Nephron (organoid): ENCODE results near the gene ACOXL.

Experiments used
- H3K27ac Mint-ChIP-seq, 3 experiments: 2 replicates each; pipeline ENCODE4 v1.8.0; 2020; ENCODE audit warnings: mixed read lengths in 3 of 3, mild to moderate bottlenecking in 2 of 3, moderate library complexity in 1 of 3
- H3K27me3 Mint-ChIP-seq: 2 replicates; pipeline ENCODE4 v1.8.0; 2021; ENCODE audit warnings: low read depth, mild to moderate bottlenecking, moderate library complexity, mixed read lengths
- H3K36me3 Mint-ChIP-seq: 2 replicates; pipeline ENCODE4 v1.8.0; 2020; ENCODE audit warnings: low read depth, mixed read lengths
- H3K4me1 Mint-ChIP-seq: 2 replicates; pipeline ENCODE4 v1.8.0; 2020; ENCODE audit warnings: mixed read lengths
- H3K4me3 Mint-ChIP-seq, 3 experiments: 2 replicates each; pipeline ENCODE4 v1.8.0; 2020; ENCODE audit warnings: mild to moderate bottlenecking in 3 of 3, mixed read lengths in 3 of 3, moderate library complexity in 2 of 3
- H3K9me3 Mint-ChIP-seq: 2 replicates; pipeline ENCODE4 v1.8.0; 2020; ENCODE audit warnings: mixed read lengths
- TF ChIP-seq, protein P1 (sequence below), 3 experiments: fragments of 200-600 bp; sonication (generic); IDR thresholded peaks; one replicate each; pipeline ENCODE4 v1.5.0; 2021; ENCODE audit warnings: antibody characterized with exemption in 3 of 3; ENCODE audit not compliant: unreplicated experiment in 3 of 3

The ACOXL gene

DNA sequence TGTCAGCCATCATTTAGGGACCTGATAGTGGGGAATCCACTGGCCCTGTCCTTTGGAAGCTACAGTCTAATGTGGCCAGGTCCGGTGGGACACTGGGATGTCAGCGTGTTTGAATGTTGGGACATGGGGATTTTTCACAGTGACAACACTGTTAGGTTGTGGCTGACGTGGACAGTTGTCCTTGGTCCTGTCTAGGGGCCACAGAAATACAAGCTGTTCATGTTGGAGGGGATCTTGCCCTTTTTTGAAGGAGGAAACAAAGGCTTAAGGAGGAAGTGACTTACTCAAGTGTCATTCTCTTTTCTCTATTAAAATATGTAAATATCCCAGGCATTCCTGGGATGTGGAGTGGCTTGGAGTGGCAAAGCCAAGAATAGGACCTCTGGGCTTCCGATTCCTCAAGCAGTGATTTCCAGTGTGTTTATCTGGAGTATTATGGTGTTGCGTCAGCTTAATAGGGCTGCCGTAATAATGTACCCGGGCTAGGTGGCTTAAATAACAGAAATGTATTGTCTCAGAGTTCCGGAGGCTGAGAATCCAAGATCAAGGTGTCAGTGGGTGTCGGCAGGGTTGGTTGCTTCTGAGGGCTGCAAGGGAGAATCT lies 8.5 kb downstream of the ACOXL start:
- peaks cover 3% of the 10 kb centered on the region for H3K36me3 Mint-ChIP-seq
- TF ChIP-seq, protein P1, sequence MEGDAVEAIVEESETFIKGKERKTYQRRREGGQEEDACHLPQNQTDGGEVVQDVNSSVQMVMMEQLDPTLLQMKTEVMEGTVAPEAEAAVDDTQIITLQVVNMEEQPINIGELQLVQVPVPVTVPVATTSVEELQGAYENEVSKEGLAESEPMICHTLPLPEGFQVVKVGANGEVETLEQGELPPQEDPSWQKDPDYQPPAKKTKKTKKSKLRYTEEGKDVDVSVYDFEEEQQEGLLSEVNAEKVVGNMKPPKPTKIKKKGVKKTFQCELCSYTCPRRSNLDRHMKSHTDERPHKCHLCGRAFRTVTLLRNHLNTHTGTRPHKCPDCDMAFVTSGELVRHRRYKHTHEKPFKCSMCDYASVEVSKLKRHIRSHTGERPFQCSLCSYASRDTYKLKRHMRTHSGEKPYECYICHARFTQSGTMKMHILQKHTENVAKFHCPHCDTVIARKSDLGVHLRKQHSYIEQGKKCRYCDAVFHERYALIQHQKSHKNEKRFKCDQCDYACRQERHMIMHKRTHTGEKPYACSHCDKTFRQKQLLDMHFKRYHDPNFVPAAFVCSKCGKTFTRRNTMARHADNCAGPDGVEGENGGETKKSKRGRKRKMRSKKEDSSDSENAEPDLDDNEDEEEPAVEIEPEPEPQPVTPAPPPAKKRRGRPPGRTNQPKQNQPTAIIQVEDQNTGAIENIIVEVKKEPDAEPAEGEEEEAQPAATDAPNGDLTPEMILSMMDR (IDR thresholded peaks at IDR 0.05; ENCODE audit: unreplicated experiment in 3 of 3) = no peak
- no peaks in the 10 kb centered on the region for H3K4me1 Mint-ChIP-seq
- peaks cover 19% of the 10 kb centered on the region for H3K9me3 Mint-ChIP-seq
- no peak overlapping the region for H3K4me3 Mint-ChIP-seq
- no peak overlapping the region for H3K27ac Mint-ChIP-seq
- peaks cover 38% of the 10 kb centered on the region for H3K27me3 Mint-ChIP-seq

DNA sequence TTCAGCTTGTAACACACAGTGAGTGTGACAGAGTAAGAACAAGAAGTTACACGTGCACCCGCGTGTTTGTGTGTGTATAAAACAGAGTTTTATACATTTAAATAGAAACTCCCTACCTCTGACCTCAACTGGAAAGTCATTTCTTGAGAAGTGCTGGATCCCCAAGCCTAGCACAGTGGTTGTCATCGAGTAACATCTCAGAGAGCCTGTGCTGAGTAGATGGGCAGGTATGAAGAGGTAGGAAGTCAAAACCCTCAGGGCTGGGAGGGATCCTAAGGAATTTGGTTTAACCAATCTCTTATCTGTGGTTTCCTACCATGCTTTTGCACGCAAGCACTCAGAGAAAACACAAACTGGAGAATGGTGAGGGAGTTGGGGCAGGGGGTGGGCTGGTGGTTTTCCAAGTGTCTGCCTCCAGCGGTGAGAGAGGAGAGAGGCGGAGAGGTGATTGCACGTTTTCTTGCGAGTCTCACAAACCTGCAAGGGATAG lies 9.2 kb downstream of the ACOXL start:
- Mint-ChIP-seq H3K4me1 (no peaks in the 10 kb centered on the region), H3K27ac (no peak overlapping the region), H3K4me3 (no peak overlapping the region), H3K36me3 (no peaks in the 10 kb centered on the region), H3K9me3 (peaks cover 17% of the 10 kb centered on the region), H3K27me3 (peaks cover 33% of the 10 kb centered on the region)
- TF ChIP-seq, protein P1 (IDR thresholded peaks at IDR 0.05; ENCODE audit: unreplicated experiment in 3 of 3) = no peak

DNA sequence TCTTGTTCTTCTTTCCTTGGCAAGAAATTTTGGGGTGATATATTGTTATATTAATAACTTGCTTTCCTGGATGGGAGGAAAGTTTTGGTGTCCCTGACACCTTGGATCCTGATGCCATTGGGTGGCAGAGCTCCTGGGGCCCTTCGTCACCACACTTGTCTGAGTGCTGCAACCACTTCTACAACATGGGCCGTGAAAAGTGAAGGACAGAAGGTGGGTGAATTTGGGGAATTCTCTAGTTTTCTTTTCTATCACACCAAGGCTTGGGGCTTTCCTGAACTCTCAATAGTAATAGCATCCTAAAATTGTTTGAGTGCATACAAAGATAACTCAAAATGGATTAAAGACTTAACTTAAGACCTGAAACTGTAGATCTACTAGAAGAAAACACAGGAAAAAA lies 10.0 kb downstream of the ACOXL start:
- no peaks in the 10 kb centered on the region for H3K4me1 Mint-ChIP-seq
- peaks cover 10% of the 10 kb centered on the region for H3K9me3 Mint-ChIP-seq
- TF ChIP-seq, protein P1 (IDR thresholded peaks at IDR 0.05; ENCODE audit: unreplicated experiment in 3 of 3) = no peak
- H3K4me3 Mint-ChIP-seq = no peak overlapping the region
- H3K27me3 Mint-ChIP-seq = peaks cover 24% of the 10 kb centered on the region
- H3K27ac Mint-ChIP-seq = no peak overlapping the region
- H3K36me3 Mint-ChIP-seq = no peaks in the 10 kb centered on the region

DNA sequence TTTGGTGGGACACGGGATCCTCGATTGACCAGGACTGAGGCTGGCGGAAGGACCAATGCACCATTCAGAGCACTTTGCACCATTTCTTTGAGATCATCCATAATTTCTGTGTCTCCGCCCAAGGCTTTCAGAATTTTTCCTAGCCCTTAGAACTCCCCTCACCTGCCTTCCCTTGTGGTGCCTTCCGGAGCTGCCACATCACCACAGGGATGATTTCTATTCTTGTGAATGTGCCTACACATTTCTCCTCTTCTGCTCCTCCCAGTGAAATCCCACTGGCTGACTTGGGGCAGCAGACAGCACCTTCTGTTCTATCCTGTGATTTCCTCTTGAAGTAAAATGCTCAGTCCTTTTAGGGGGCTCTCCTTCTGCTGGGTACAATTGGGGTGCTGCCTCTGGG lies 11.2 kb downstream of the ACOXL start:
- H3K4me3 Mint-ChIP-seq = no peak overlapping the region
- H3K27ac Mint-ChIP-seq = no peak overlapping the region
- TF ChIP-seq, protein P1 (IDR thresholded peaks at IDR 0.05; ENCODE audit: unreplicated experiment in 3 of 3) = no peak
- peaks cover 6% of the 10 kb centered on the region for H3K9me3 Mint-ChIP-seq
- H3K36me3 Mint-ChIP-seq = no peaks in the 10 kb centered on the region
- peaks cover 26% of the 10 kb centered on the region for H3K27me3 Mint-ChIP-seq
- H3K4me1 Mint-ChIP-seq = peaks cover 4% of the 10 kb centered on the region

DNA sequence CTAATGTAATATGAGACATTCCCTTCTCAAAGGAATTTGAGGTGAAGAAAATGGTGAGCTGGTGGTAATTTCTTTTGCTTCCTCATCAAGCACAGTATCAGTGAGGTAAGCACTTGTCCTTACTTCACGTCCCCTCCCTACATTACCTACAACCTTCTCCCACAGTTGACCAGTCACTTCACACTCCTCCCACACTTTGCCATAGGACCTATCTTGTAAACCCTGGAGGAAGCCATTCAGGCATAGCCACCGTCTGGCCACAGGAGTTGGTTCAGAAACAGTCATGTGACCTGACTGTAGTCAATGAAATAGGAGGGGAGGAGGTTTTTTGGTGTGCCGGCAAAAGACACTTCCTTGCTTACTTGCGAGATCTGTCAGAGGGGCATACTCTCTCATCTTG lies 12.1 kb downstream of the ACOXL start:
- Mint-ChIP-seq H3K4me3 (no peak overlapping the region), H3K9me3 (no peaks in the 10 kb centered on the region), H3K4me1 (peaks cover 6% of the 10 kb centered on the region), H3K27ac (no peak overlapping the region), H3K27me3 (peaks cover 22% of the 10 kb centered on the region), H3K36me3 (no peaks in the 10 kb centered on the region)
- TF ChIP-seq, protein P1 (IDR thresholded peaks at IDR 0.05; ENCODE audit: unreplicated experiment in 3 of 3) = no peak

DNA sequence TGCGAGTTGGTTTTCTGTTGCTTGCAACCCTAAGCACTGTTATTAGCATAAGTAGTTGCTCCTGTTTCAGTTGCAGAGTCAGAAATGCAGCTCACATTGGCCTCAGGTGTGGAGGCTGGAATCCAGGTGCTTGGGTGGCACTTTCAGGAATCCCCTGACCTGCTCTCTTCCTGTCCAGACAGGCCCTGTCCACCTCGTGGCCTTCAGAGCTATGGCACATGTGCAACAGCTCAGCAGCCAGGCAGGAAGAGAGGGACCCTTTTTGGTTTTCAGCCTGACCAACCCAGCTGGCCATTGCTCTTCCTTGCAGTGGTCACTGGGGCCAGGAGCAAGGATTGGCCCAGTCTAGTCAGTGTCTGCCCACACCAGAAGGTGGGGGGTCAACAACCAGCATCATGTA lies 12.7 kb downstream of the ACOXL start:
- Mint-ChIP-seq H3K36me3 (no peaks in the 10 kb centered on the region), H3K27ac (no peak overlapping the region), H3K4me3 (no peak overlapping the region), H3K27me3 (peaks cover 22% of the 10 kb centered on the region), H3K9me3 (no peaks in the 10 kb centered on the region), H3K4me1 (peaks cover 6% of the 10 kb centered on the region)
- TF ChIP-seq, protein P1 (IDR thresholded peaks at IDR 0.05; ENCODE audit: unreplicated experiment in 3 of 3) = no peak
